SK-N-SH (cell line): ENCODE data around the gene GBP1. TPM values are rescaled to one million over a fixed set of nuclear protein-coding genes. Genes with fewer than 3 reads are reported as not detected.

Experiments used
- CTCF ChIA-PET: fragments of 300-600, 350-600 bp; formaldehyde crosslinking; extraction: SDS; loops from one replicate; lab custom pipeline; 2021; lab: Yijun Ruan, JAX
- POLR2A ChIA-PET: fragments of 350-600 bp; sonication (Branson Sonifier 250); formaldehyde crosslinking; extraction: SDS; loops from one replicate; lab custom pipeline; 2020; ENCODE audit warnings: antibody characterized with exemption, inconsistent platforms; lab: Yijun Ruan, JAX
- DNase-seq: peaks from one replicate; pipeline ENCODE4 v3.0.0; 2012
- H2AFZ ChIP-seq: fragments of 200-600 bp; sonication (generic); 2 replicates; pipeline ENCODE4 v1.8.1; 2016; ENCODE audit warnings: antibody characterized with exemption, mild to moderate bottlenecking, low read depth
- H3F3A ChIP-seq: fragments of 200-600 bp; sonication (generic); replicated peaks from 2 replicates; pipeline ENCODE3; 2016; ENCODE audit warnings: antibody characterized with exemption, mild to moderate bottlenecking; ENCODE audit not compliant: insufficient read depth
- H3K27ac ChIP-seq, 2 experiments: fragments of 200-500 bp in 1 of 2; fragments of 200-600 bp in 1 of 2; sonication (Bioruptor generic) in 1 of 2; sonication (generic), shearing (Covaris generic) in 1 of 2; 2 replicates each; pipeline versions ENCODE4 v1.5.1 to v1.6.1; 2014 to 2016; ENCODE audit warnings: low read depth in 2 of 2, inconsistent platforms in 1 of 2, low read length in 1 of 2, mild to moderate bottlenecking in 1 of 2, mixed read lengths in 1 of 2
- H3K27me3 ChIP-seq: fragments of 200-600 bp; sonication (generic), shearing (Covaris generic); 2 replicates; pipeline ENCODE4 v1.6.1; 2016; ENCODE audit warnings: mixed run types; ENCODE audit not compliant: insufficient read depth
- H3K36me3 ChIP-seq, 2 experiments: fragments of 200-500 bp in 1 of 2; fragments of 200-600 bp in 1 of 2; sonication (Bioruptor generic) in 1 of 2; sonication (generic) in 1 of 2; replicated peaks in 1 of 2; 2 replicates each; pipeline versions ENCODE3 to v1.5.1; 2014 to 2016; ENCODE audit warnings: low read length in 1 of 2, mild to moderate bottlenecking in 1 of 2; ENCODE audit not compliant: insufficient read depth in 2 of 2, control insufficient read depth in 1 of 2
- H3K4me1 ChIP-seq, 2 experiments: fragments of 200-500 bp in 1 of 2; fragments of 200-600 bp in 1 of 2; sonication (Bioruptor generic) in 1 of 2; sonication (generic), shearing (Covaris generic) in 1 of 2; 2 replicates each; pipeline versions ENCODE4 v1.5.1 to v1.6.1; 2014 to 2016; ENCODE audit warnings: low read depth in 1 of 2, low read length in 1 of 2, mixed run types in 1 of 2; ENCODE audit not compliant: insufficient read depth in 2 of 2, control insufficient read depth in 1 of 2
- H3K4me2 ChIP-seq: fragments of 200-600 bp; sonication (generic), shearing (Covaris generic); 2 replicates; pipeline ENCODE4 v1.6.1; 2017; ENCODE audit warnings: mixed run types
- H3K4me3 ChIP-seq, 2 experiments: fragments of 200-500 bp in 1 of 2; fragments of 200-600 bp in 1 of 2; sonication (Bioruptor generic) in 1 of 2; sonication (generic), shearing (Covaris generic) in 1 of 2; 2 replicates each; pipeline versions ENCODE4 v1.5.1 to v1.8.1; 2014 to 2016; ENCODE audit warnings: low read depth in 2 of 2, inconsistent platforms in 1 of 2, low read length in 1 of 2, mild to moderate bottlenecking in 1 of 2, mixed read lengths in 1 of 2, moderate library complexity in 1 of 2
- H3K79me2 ChIP-seq: fragments of 200-600 bp; sonication (generic); 2 replicates; pipeline ENCODE4 v1.8.1; 2017; ENCODE audit warnings: mild to moderate bottlenecking; ENCODE audit not compliant: insufficient read depth
- H3K9ac ChIP-seq: fragments of 200-600 bp; sonication (generic); 2 replicates; pipeline ENCODE4 v1.6.1; 2017; ENCODE audit warnings: mixed run types
- H3K9me2 ChIP-seq: fragments of 200-600 bp; sonication (generic); 2 replicates; pipeline ENCODE4 v1.6.1; 2017; ENCODE audit warnings: mixed run types
- H3K9me3 ChIP-seq: fragments of 200-600 bp; sonication (generic); 2 replicates; pipeline ENCODE4 v1.6.1; 2017; ENCODE audit warnings: mixed run types, mild to moderate bottlenecking, moderate library complexity
- H4K20me1 ChIP-seq: fragments of 200-600 bp; sonication (generic); 2 replicates; pipeline ENCODE4 v1.6.1; 2017; ENCODE audit warnings: mild to moderate bottlenecking, mixed run types; ENCODE audit not compliant: insufficient read depth
- CHD2 ChIP-seq: fragments of 150-350 bp; IDR thresholded peaks from 2 replicates; pipeline ENCODE4 v1.6.1; 2018; ENCODE audit warnings: low read length; ENCODE audit not compliant: partially characterized antibody
- ELF1 ChIP-seq: IDR thresholded peaks from 2 replicates; pipeline ENCODE4 v1.4.0; 2012
- FOXJ3 ChIP-seq: sonication (generic); formaldehyde crosslinking; IDR thresholded peaks from 2 replicates; pipeline ENCODE4 v1.5.1; 2020; ENCODE audit warnings: mild to moderate bottlenecking, missing genetic modification reagents
- FOXM1 ChIP-seq: IDR thresholded peaks from 2 replicates; pipeline ENCODE4 v1.4.0; 2012; ENCODE audit warnings: low read depth, mild to moderate bottlenecking
- GABPA ChIP-seq: IDR thresholded peaks from 2 replicates; pipeline ENCODE4 v1.4.0; 2012; ENCODE audit warnings: low read depth, mild to moderate bottlenecking
- GATA2 ChIP-seq: sonication (generic); formaldehyde crosslinking; IDR thresholded peaks from 2 replicates; pipeline ENCODE4 v1.5.0; 2020; ENCODE audit warnings: mild to moderate bottlenecking, missing genetic modification reagents
- JUND ChIP-seq: IDR thresholded peaks from 2 replicates; pipeline ENCODE4 v1.4.0; 2012
- MEF2A ChIP-seq: IDR thresholded peaks from 2 replicates; pipeline ENCODE4 v1.4.0; 2012; ENCODE audit warnings: low read depth, borderline replicate concordance
- MXI1 ChIP-seq: IDR thresholded peaks from 2 replicates; pipeline ENCODE4 v1.6.1; 2012; ENCODE audit warnings: mild to moderate bottlenecking, low read depth, low read length, improper control_type of control experiment
- NFIC ChIP-seq: IDR thresholded peaks from 2 replicates; pipeline ENCODE4 v1.4.0; 2012; ENCODE audit warnings: borderline replicate concordance
- POLR2AphosphoS5 ChIP-seq: IDR thresholded peaks from 2 replicates; pipeline ENCODE4 v1.6.1; 2012; ENCODE audit warnings: low read depth, low read length
- RAD21 ChIP-seq: IDR thresholded peaks from 2 replicates; pipeline ENCODE4 v1.6.1; 2012; ENCODE audit warnings: mild to moderate bottlenecking, low read length
- RCOR1 ChIP-seq: fragments of 150-350 bp; IDR thresholded peaks from 2 replicates; pipeline ENCODE4 v1.6.1; 2017; ENCODE audit warnings: antibody characterized with exemption, low read length
- RFX5 ChIP-seq: IDR thresholded peaks from 2 replicates; pipeline ENCODE4 v1.6.1; 2012; ENCODE audit warnings: mild to moderate bottlenecking, improper control_type of control experiment, low read length
- RXRA ChIP-seq: IDR thresholded peaks from 2 replicates; pipeline ENCODE4 v1.4.0; 2012; ENCODE audit warnings: low read depth, mild to moderate bottlenecking, borderline replicate concordance
- TCF12 ChIP-seq: IDR thresholded peaks from 2 replicates; pipeline ENCODE4 v1.4.0; 2012
- TEAD4 ChIP-seq: IDR thresholded peaks from 2 replicates; pipeline ENCODE4 v1.4.0; 2012; ENCODE audit warnings: mild to moderate bottlenecking, borderline replicate concordance; ENCODE audit not compliant: insufficient read depth
- USF1 ChIP-seq: IDR thresholded peaks from 2 replicates; pipeline ENCODE4 v1.4.0; 2012; ENCODE audit warnings: low read depth, borderline replicate concordance
- WGBS: methylation state at CpG from one replicate; pipeline ENCODE4 v1.1.6; 2017; ENCODE audit warnings: low lambda C conversion rate; 5-methylcytosine and 5-hydroxymethylcytosine counted together
- polyA plus RNA-seq, 3 experiments: library from polyadenylated mRNA; depleted of rRNA; stranded (reverse); fragments of >200 nt; gene quantifications; 2 replicates each; pipeline ENCODE4 v1.2.3, GENCODE V29; 2012
- TF ChIP-seq, protein P1 (sequence below): fragments of 200-600 bp; sonication (generic); IDR thresholded peaks from 2 replicates; pipeline ENCODE4 v1.6.1; 2017; ENCODE audit warnings: antibody characterized with exemption, mild to moderate bottlenecking, moderate library complexity
- TF ChIP-seq, protein P2 (sequence below): IDR thresholded peaks from 2 replicates; pipeline ENCODE4 v1.4.0; 2012; ENCODE audit warnings: low read depth
- TF ChIP-seq, protein P3 (sequence below): IDR thresholded peaks from 2 replicates; pipeline ENCODE4; 2012

GBP1 gene
- polyA plus RNA-seq, 1 of the 3 experiments (the other 2 are of a cell fraction), result 7.4 TPM

DNA sequence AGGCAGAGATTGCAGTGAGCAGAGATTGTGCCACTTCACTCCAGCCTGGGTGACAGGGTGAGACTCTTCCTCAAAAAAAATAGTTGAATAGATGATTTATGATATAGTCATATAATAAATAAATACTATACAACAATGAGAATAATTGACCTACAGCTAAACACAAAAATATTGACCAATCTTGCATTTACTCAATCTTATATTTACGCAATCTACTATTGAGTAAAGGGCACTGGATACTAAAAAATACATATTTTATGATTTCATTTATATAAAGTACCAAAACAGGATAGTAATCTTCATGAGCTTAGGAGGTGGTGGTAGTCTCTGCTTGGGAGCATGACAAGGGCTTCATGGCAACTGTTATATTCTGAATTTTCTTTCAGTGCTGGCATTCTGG is 23.3 kb downstream of the GBP1 start:
- TF ChIP-seq RAD21 (no peak), NFIC (no peak), FOXM1 (no peak)
- TF ChIP-seq, protein P1, sequence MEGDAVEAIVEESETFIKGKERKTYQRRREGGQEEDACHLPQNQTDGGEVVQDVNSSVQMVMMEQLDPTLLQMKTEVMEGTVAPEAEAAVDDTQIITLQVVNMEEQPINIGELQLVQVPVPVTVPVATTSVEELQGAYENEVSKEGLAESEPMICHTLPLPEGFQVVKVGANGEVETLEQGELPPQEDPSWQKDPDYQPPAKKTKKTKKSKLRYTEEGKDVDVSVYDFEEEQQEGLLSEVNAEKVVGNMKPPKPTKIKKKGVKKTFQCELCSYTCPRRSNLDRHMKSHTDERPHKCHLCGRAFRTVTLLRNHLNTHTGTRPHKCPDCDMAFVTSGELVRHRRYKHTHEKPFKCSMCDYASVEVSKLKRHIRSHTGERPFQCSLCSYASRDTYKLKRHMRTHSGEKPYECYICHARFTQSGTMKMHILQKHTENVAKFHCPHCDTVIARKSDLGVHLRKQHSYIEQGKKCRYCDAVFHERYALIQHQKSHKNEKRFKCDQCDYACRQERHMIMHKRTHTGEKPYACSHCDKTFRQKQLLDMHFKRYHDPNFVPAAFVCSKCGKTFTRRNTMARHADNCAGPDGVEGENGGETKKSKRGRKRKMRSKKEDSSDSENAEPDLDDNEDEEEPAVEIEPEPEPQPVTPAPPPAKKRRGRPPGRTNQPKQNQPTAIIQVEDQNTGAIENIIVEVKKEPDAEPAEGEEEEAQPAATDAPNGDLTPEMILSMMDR, result no peak
- TF ChIP-seq, protein P2, sequence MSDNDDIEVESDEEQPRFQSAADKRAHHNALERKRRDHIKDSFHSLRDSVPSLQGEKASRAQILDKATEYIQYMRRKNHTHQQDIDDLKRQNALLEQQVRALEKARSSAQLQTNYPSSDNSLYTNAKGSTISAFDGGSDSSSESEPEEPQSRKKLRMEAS, result no peak
- H3K4me1 ChIP-seq, result no peaks in the 10 kb centered on the region
- no peaks in the 10 kb centered on the region for H3K27me3 ChIP-seq
- H3K9ac ChIP-seq, result no peak overlapping the region
- no peak overlapping the region for H3K4me2 ChIP-seq
- no peak overlapping the region for H3K27ac ChIP-seq
- peaks cover 6% of the 10 kb centered on the region for H3F3A ChIP-seq
- POLR2A ChIA-PET, result no interaction called here
- no peaks in the 10 kb centered on the region for H3K36me3 ChIP-seq
- 67% methylated on average over 1 of the region's 1 CpG for WGBS
- no peaks in the 10 kb centered on the region for H3K79me2 ChIP-seq
- no peaks in the 10 kb centered on the region for H3K9me2 ChIP-seq
- CTCF ChIA-PET, result no interaction called here
- no peaks in the 10 kb centered on the region for H3K9me3 ChIP-seq
- no peak for DNase-seq
- no peak overlapping the region for H2AFZ ChIP-seq
- H3K4me3 ChIP-seq, result no peak overlapping the region
- no peaks in the 10 kb centered on the region for H4K20me1 ChIP-seq

DNA sequence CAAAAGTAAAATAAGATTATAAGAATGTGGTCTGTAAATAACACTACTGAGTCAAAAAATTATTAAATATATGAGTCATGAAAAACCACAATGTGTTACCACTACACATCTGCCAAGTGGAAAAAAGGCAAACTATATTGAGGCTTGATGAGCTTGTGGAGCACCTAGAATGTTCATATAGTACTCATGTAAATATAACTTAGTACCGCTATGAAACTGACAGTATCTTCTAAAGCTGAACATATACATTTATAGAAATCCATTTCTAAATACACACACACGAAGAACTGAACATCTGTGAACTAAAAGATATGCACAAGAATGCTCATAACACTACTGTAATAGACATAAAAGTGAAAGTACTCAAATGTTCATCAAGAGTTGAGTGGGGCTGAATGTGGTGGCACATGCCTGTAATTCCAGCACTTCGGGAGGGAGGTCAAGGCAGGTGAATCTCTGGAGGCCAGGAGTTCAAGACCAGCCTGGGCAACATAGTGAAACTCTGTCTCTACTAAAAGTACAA is 23.8 kb downstream of the GBP1 start:
- ChIA-PET CTCF (no interaction called here), POLR2A (no interaction called here)
- H4K20me1 ChIP-seq, result no peaks in the 10 kb centered on the region
- 16% methylated on average over 3 of the region's 3 CpGs for WGBS
- no peaks in the 10 kb centered on the region for H3K9me2 ChIP-seq
- no peaks in the 10 kb centered on the region for H3K79me2 ChIP-seq
- no peaks in the 10 kb centered on the region for H3K36me3 ChIP-seq
- H3K9me3 ChIP-seq, result no peaks in the 10 kb centered on the region
- peaks cover 6% of the 10 kb centered on the region for H3F3A ChIP-seq
- no peak for TF ChIP-seq GATA2 (CRISPR knock-in tag)
- TF ChIP-seq JUND, result peak; percentile 27
- H3K4me1 ChIP-seq, result no peaks in the 10 kb centered on the region
- no peak overlapping the region for H3K9ac ChIP-seq
- no peaks in the 10 kb centered on the region for H3K27me3 ChIP-seq
- no peak for DNase-seq
- H3K27ac ChIP-seq, result no peak overlapping the region
- no peak overlapping the region for H2AFZ ChIP-seq
- no peak overlapping the region for H3K4me2 ChIP-seq
- H3K4me3 ChIP-seq, result no peak overlapping the region

DNA sequence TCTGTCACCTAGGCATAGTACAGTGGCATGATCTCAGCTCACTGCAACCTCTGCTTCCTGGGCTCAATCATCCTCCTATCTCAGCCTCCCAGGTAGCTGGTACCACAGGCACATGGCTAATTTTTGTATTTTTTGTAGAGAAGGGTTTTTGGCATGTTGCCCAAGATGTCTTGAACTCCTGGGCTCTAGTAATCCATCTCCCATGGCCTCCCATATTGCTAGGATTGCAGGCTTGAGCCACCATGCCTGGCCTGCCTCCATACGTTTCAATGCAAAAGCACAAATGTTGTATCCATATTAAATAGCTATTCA is 24.7 kb downstream of the GBP1 start:
- ChIA-PET POLR2A (no interaction called here), CTCF (no interaction called here)
- 71% methylated on average over 1 of the region's 1 CpG for WGBS
- no peak for DNase-seq
- Histone ChIP-seq H3K4me1 (no peaks in the 10 kb centered on the region), H3K9me2 (no peaks in the 10 kb centered on the region), H3K9ac (no peak overlapping the region), H3K4me2 (no peak overlapping the region), H3K4me3 (no peak overlapping the region), H3K79me2 (no peaks in the 10 kb centered on the region), H3K27me3 (no peaks in the 10 kb centered on the region), H3K36me3 (no peaks in the 10 kb centered on the region), H2AFZ (no peak overlapping the region), H3K27ac (no peak overlapping the region), H3K9me3 (no peaks in the 10 kb centered on the region), H3F3A (peaks cover 6% of the 10 kb centered on the region), H4K20me1 (no peaks in the 10 kb centered on the region)
- no peak for TF ChIP-seq RFX5
- no peak for TF ChIP-seq TEAD4
- no peak for TF ChIP-seq CHD2
- no peak for TF ChIP-seq FOXJ3
- no peak for TF ChIP-seq RCOR1
- no peak for TF ChIP-seq RXRA
- TF ChIP-seq TCF12, result no peak
- no peak for TF ChIP-seq ELF1
- TF ChIP-seq MEF2A, result no peak
- TF ChIP-seq JUND, result no peak
- TF ChIP-seq MXI1, result no peak
- TF ChIP-seq, protein P3, sequence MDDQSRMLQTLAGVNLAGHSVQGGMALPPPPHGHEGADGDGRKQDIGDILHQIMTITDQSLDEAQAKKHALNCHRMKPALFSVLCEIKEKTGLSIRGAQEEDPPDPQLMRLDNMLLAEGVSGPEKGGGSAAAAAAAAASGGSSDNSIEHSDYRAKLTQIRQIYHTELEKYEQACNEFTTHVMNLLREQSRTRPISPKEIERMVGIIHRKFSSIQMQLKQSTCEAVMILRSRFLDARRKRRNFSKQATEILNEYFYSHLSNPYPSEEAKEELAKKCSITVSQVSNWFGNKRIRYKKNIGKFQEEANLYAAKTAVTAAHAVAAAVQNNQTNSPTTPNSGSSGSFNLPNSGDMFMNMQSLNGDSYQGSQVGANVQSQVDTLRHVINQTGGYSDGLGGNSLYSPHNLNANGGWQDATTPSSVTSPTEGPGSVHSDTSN, result no peak
- no peak for TF ChIP-seq POLR2AphosphoS5
- no peak for TF ChIP-seq GATA2 (CRISPR knock-in tag)
- no peak for TF ChIP-seq USF1
- no peak for TF ChIP-seq RAD21
- TF ChIP-seq GABPA, result no peak
